GM18907 (cell line): Measurements from ENCODE around the gene HSD17B7.

Source experiments
- ATAC-seq: cut with Tn5 transposase; IDR thresholded peaks from one replicate; pipeline ENCODE4 v1.9.1; 2021; ENCODE audit warnings: mild to moderate bottlenecking, moderate library complexity; ENCODE audit not compliant: unreplicated experiment

HSD17B7 gene

GRCh38 chr1:162856260-162856659 lies 65.8 kb downstream of the HSD17B7 start:
- no peak for ATAC-seq

GRCh38 chr1:162857850-162858249 lies 67.3 kb downstream of the HSD17B7 start:
- ATAC-seq: no peak

- ATAC-seq: no peak
Observed at GRCh38 chr1:162859191-162859590, 68.7 kb downstream of the HSD17B7 start.

- ATAC-seq: no peak
Observed at GRCh38 chr1:162861101-162861500, 70.6 kb downstream of the HSD17B7 start, which contains the start of gene CCDC190. CCDC190 (minus strand) TSS chr1:162861175; CDS start chr1:162859646, 1,529 bp downstream.

GRCh38 chr1:162861625-162862024 lies 71.1 kb downstream of the HSD17B7 start:
- no peak for ATAC-seq
